ENCODE measurements around the gene PLEKHA5.

GRCh38 chr12:19154686-19155085, 25.2 kb downstream of the PLEKHA5 start:
- TF ChIP-seq MAX (IDR thresholded peaks at IDR 0.05; ENCODE audit: low read depth) = no peak
- no peak for TF ChIP-seq NFIC (IDR thresholded peaks at IDR 0.05; ENCODE audit: borderline replicate concordance)
- TF ChIP-seq TAF1 (IDR thresholded peaks at IDR 0.05; ENCODE audit: borderline replicate concordance, low read depth, low read length) = no peak
- TF ChIP-seq MEF2A (IDR thresholded peaks at IDR 0.05; ENCODE audit: borderline replicate concordance, low read depth) = no peak
